Measurements from ENCODE around the gene TFG.

GRCh38 chr3:100783619-100784018 lies 74.3 kb downstream of the TFG start:
- TF ChIP-seq, protein P1, sequence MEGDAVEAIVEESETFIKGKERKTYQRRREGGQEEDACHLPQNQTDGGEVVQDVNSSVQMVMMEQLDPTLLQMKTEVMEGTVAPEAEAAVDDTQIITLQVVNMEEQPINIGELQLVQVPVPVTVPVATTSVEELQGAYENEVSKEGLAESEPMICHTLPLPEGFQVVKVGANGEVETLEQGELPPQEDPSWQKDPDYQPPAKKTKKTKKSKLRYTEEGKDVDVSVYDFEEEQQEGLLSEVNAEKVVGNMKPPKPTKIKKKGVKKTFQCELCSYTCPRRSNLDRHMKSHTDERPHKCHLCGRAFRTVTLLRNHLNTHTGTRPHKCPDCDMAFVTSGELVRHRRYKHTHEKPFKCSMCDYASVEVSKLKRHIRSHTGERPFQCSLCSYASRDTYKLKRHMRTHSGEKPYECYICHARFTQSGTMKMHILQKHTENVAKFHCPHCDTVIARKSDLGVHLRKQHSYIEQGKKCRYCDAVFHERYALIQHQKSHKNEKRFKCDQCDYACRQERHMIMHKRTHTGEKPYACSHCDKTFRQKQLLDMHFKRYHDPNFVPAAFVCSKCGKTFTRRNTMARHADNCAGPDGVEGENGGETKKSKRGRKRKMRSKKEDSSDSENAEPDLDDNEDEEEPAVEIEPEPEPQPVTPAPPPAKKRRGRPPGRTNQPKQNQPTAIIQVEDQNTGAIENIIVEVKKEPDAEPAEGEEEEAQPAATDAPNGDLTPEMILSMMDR (IDR thresholded peaks at IDR 0.05 in 2 of 3, conservative IDR thresholded peaks at IDR 0.05 in 1 of 3; ENCODE audit: control insufficient read depth in 2 of 3, extremely low read depth in 1 of 3, insufficient read depth in 1 of 3, low read depth in 3 of 3, low read length in 3 of 3) = no peak
- TF ChIP-seq POLR2A (IDR thresholded peaks at IDR 0.05; ENCODE audit: low read depth, low read length) = no peak
- TF ChIP-seq POLR2AphosphoS5 (IDR thresholded peaks at IDR 0.05; ENCODE audit: low read length) = no peak
- no peak for TF ChIP-seq EZH2 (IDR thresholded peaks at IDR 0.05; ENCODE audit: borderline replicate concordance, control insufficient read depth, low read depth, low read length)
